Heart right ventricle (tissue), 16 donors: ENCODE results near the gene IKZF1. TPM values are rescaled to one million over a fixed set of nuclear protein-coding genes. Genes with fewer than 3 reads are reported as not detected.
A peak's percentile ranks its signal among the peaks of the same experiment; 100 is the strongest.

Source experiments
- ATAC-seq, 8 donors: fragments of 200-7000 bp; cut with Tn5 transposase; one replicate each; pipeline ENCODE4 v1.9.1; 2020; ENCODE audit warnings: mild to moderate bottlenecking in 8 of 8, moderate library complexity in 8 of 8, moderate number of reproducible peaks in 1 of 8
- DNase-seq, 2 donors: peaks; one replicate each; pipeline ENCODE4 v3.0.0-alpha.2; 2020
- H3K27ac ChIP-seq, 10 donors: fragments of 200-600 bp; sonication (generic) in 2 of 10; one replicate each; pipeline versions ENCODE4 v1.5.0 to v1.8.0; 2020 to 2022; ENCODE audit warnings: mild to moderate bottlenecking in 3 of 10
- H3K27me3 ChIP-seq, 7 donors: fragments of 200-600 bp; one replicate each; pipeline ENCODE4 v1.8.0; 2021 to 2022; ENCODE audit warnings: mild to moderate bottlenecking in 2 of 7
- H3K36me3 ChIP-seq, 9 donors: fragments of 200-600 bp; sonication (generic) in 1 of 9; one replicate each; pipeline versions ENCODE4 v1.5.0 to v1.8.0; 2020 to 2022; ENCODE audit warnings: mild to moderate bottlenecking in 2 of 9
- H3K4me1 ChIP-seq, 9 donors: fragments of 200-600 bp; sonication (generic) in 1 of 9; one replicate each; pipeline versions ENCODE4 v1.5.0 to v1.8.0; 2020 to 2022; ENCODE audit warnings: mild to moderate bottlenecking in 4 of 9
- H3K4me3 ChIP-seq, 10 donors: fragments of 200-600 bp; sonication (generic) in 2 of 10; one replicate each; pipeline versions ENCODE4 v1.5.0 to v1.8.0; 2020 to 2022; ENCODE audit warnings: mild to moderate bottlenecking in 7 of 10, moderate library complexity in 2 of 10
- H3K9me3 ChIP-seq, 11 donors: fragments of 200-600 bp in 10 of 11; sonication (generic) in 2 of 11; one replicate each; pipeline versions ENCODE4 v1.5.0 to v1.8.0; 2013 to 2022; ENCODE audit warnings: mild to moderate bottlenecking in 2 of 11, control low read depth in 1 of 11, moderate library complexity in 1 of 11
- WGBS, 2 donors: extraction: QIAGEN DNeasy Blood & Tissue Kit; methylation state at CpG; one replicate each; pipeline ENCODE4 v1.1.7; 2013; ENCODE audit warnings: inconsistent platforms in 1 of 2; 5-methylcytosine and 5-hydroxymethylcytosine counted together
- intact Hi-C, 10 donors: fragments of 100-400 bp; cut with DNase I; formaldehyde crosslinking; loops; one replicate each; pipeline versions ENCODE4 v1.11.1 to v1.14.2; 2022
- polyA plus RNA-seq, 2 donors: library from polyadenylated mRNA; stranded (reverse); fragments of 200-250 nt; gene quantifications; one replicate each; pipeline ENCODE4 v1.2.3, GENCODE V29; 2013
- total RNA-seq, 10 donors: library from RNA; stranded (reverse); fragmentation: NEBNext Ultra II Directional in 3 of 10; extraction: Animal tissue kit (Norgen Biotek cat#: 25700) in 3 of 10; gene quantifications; one replicate each; pipeline versions ENCODE4 v1.2.1 to v1.2.4, GENCODE V29; 2021 to 2023
- TF ChIP-seq, protein P1 (sequence below), 9 donors: fragments of 200-600 bp; sonication (generic) in 2 of 9; IDR thresholded peaks; one replicate each; pipeline versions ENCODE4 v1.5.0 to v1.8.0; 2021 to 2022; ENCODE audit warnings: antibody characterized with exemption in 9 of 9, mild to moderate bottlenecking in 5 of 9, moderate library complexity in 1 of 9
- donor health status: Arrhythmogenic right ventricular cardiomyopathy.
- donor health status: ischemic (EF 13 %, LVEDD 7.1; RV severe dilation, severe dysfunction).
- donor health status: healthy with polysubstance abuse.
- donor health status: DM: no; HTN: yes; CAD: no.
- donor health status: DM: no; HTN: no; CAD: no.
- donor health status: ischemic (EF 25% LVEDD 6.9; RV normal size, moderate dysfunction).
- donor health status: ischemic (EF 25% LVEDD 5.7; RV mildly dilated, moderate dysfunction).
- donor health status: healthy.
- donor health status: DM: yes; HTN: yes; CAD: no.
- donor health status: Ischemic cardiomyopathy.
- donor health status: ischemic (EF 35%, LVEDD 5.7; RV mildly dilated, moderate dysfunction).
- donor health status: nonischemic (EF 11% LVEDD 7.7; RV severe dilation, severe dysfunction).
- donor health status: DM: yes; HTN: yes; CAD: no.
- donor health status: PGD.
- donor health status: ischemic (EF 29% LVEDD 5.4; RV normal size, mild dysfunction).
- donor health status: nonischemic (EF 23%, LVEDD 6.1; RV moderate dilation, normal function).

Gene IKZF1
- total and polyA plus RNA-seq, 12 donors: 0.46 to 20.2 (median 1.7) TPM

DNA sequence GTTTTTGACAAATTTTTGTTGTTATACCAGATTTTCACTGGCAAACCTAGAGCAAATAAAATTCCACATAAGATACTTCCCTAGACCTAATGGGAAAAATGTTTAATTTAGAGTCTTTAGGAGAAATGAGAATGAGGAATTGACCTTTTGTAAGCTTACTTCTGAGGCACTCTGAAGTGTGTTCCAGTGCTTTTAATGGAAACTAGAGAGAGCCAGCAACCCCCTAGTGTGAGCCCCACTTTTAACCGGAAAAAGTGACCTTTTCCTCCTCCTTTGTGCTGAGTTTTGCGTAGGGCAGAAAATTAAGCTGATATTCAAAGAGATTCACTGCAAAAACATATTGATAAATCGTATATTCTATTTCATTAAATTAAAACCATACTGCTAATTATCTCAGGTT is 5.2 kb downstream of the IKZF1 start:
- intact Hi-C loops: no loop called here
- peak overlapping the region in 1 of 10 donors; percentile 92 for H3K27ac ChIP-seq

DNA sequence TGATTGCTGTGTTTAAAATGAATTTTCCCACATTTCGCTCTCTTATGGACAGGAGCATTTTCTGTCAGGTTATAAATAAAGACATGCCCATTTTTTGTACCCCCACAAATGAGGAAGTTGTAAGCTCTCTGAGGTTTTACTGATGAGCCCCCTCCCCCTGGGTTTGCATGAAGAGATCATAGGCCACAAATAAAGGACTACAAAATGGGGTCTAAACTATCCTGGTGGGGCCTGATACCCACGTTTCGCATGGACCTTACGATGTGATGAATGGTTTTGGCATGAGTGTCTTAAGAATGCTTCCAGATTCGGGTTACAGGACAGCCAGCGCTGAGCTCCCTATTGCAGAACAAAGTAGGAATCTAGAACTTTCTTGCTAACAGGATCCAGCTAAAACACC is 5.8 kb downstream of the IKZF1 start:
- TF ChIP-seq, protein P1, sequence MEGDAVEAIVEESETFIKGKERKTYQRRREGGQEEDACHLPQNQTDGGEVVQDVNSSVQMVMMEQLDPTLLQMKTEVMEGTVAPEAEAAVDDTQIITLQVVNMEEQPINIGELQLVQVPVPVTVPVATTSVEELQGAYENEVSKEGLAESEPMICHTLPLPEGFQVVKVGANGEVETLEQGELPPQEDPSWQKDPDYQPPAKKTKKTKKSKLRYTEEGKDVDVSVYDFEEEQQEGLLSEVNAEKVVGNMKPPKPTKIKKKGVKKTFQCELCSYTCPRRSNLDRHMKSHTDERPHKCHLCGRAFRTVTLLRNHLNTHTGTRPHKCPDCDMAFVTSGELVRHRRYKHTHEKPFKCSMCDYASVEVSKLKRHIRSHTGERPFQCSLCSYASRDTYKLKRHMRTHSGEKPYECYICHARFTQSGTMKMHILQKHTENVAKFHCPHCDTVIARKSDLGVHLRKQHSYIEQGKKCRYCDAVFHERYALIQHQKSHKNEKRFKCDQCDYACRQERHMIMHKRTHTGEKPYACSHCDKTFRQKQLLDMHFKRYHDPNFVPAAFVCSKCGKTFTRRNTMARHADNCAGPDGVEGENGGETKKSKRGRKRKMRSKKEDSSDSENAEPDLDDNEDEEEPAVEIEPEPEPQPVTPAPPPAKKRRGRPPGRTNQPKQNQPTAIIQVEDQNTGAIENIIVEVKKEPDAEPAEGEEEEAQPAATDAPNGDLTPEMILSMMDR (IDR thresholded peaks at IDR 0.05): no peak
- peak overlapping the region in 1 of 10 donors; percentile 69 for H3K4me3 ChIP-seq
- intact Hi-C loops: no loop called here
- no peak for ATAC-seq
- H3K36me3 ChIP-seq: no peaks in the 10 kb centered on the region
- H3K27me3 ChIP-seq: peaks cover 0 to 84% (median 45%) of the 10 kb centered on the region in 7 donors
- no peak for DNase-seq
- 77 to 83% methylated on average over 6 of the region's 6 CpGs for WGBS, 2 donors
- H3K9me3 ChIP-seq: no peaks in the 10 kb centered on the region
- H3K4me1 ChIP-seq: peaks cover 0 to 70% (median 0%) of the 10 kb centered on the region in 9 donors
- H3K27ac ChIP-seq: peak overlapping the region in 1 of 10 donors; percentile 92

More for the DNA sequence above, 5.2 kb downstream of the IKZF1 start:
- TF ChIP-seq, protein P1 (IDR thresholded peaks at IDR 0.05): no peak
- Histone ChIP-seq H3K4me1 (peaks cover 0 to 66% (median 0%) of the 10 kb centered on the region in 9 donors), H3K36me3 (no peaks in the 10 kb centered on the region), H3K9me3 (no peaks in the 10 kb centered on the region), H3K4me3 (peak overlapping the region in 1 of 10 donors; percentile 69), H3K27me3 (peaks cover 0 to 88% (median 48%) of the 10 kb centered on the region in 7 donors)
- DNase-seq (no peak), ATAC-seq (no peak)
- WGBS, 2 donors: 68 to 78% methylated on average over 3 of the region's 3 CpGs

DNA sequence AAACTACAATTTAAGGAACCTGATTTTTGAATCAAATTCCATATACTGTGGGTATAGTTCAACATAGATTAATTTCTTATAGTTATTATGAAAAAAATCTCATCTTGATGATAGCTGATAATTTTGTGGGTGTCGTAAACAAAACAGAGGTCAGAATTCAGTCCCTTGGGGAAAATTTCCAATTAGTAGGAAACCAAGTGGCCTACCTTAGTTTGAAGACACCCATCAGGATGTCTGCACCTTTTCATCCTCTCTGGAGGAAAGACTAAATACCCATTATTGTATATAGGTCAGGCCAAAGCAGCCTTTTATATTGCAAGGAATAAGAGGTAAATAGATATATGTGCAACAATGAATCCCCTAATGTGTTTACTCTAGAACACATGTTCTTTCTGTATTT is 6.4 kb downstream of the IKZF1 start:
- peak overlapping the region in 1 of 10 donors; percentile 69 for H3K4me3 ChIP-seq
- no peaks in the 10 kb centered on the region for H3K36me3 ChIP-seq
- intact Hi-C loops: no loop called here
- DNase-seq (no peak), ATAC-seq (no peak)
- H3K27ac ChIP-seq: peak overlapping the region in 1 of 10 donors; percentile 92
- TF ChIP-seq, protein P1 (IDR thresholded peaks at IDR 0.05): no peak
- no peaks in the 10 kb centered on the region for H3K9me3 ChIP-seq
- H3K27me3 ChIP-seq: peaks cover 0 to 81% (median 39%) of the 10 kb centered on the region in 7 donors
- peaks cover 0 to 76% (median 0%) of the 10 kb centered on the region in 9 donors for H3K4me1 ChIP-seq
- WGBS, 2 donors: 88 to 95% methylated on average over 1 of the region's 1 CpG

DNA sequence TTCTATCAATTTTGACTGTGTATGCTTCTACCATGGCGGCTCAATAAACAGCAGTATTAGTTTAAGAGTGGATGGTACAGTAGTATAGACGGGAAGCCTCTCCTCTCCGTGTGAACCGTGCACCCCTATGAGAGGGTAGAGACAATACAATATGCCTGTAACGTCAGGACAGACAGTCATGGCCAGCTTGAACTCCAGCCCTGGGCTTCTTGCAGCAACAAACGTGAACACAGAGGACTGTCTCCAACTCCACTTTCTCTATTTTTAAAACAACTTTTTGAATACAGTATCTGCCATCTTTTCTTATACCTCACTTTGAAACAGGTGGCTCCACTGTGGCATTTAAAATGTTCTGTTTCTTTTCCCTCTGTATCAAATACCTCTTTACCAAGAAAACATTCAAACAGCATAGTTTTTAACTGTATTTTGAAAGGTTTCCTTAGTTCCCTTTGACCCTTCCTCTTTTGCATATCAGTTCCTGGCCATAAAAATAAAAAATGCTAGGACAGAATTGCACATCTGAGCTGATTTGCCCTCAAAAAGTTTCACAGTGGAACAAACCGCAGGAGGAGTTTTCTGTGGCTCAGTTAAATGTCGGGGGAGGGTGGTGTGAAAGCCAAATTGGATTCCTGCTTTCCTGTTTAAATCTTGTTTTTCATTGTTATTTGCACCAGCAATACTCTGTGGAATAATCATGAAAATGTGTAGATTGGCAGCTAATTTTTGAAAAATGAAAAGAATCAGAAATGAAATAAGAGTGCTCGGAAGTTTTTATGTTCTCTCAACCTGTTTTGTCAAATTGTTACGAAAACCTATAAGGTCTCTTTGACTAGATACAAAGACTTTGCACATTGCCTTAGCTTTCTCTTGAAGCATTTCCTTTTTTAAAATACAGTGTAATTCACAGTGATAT is 8.0 kb downstream of the IKZF1 start:
- peak overlapping the region in 1 of 10 donors; percentile 21 for H3K4me3 ChIP-seq
- no peaks in the 10 kb centered on the region for H3K9me3 ChIP-seq
- no peaks in the 10 kb centered on the region for H3K36me3 ChIP-seq
- WGBS, 2 donors: 62 to 63% methylated on average over 10 of the region's 10 CpGs
- intact Hi-C loops: no loop called here
- H3K4me1 ChIP-seq: peaks cover 0 to 88% (median 0%) of the 10 kb centered on the region in 9 donors
- peak overlapping the region in 2 of 10 donors; percentile 3 to 92 for H3K27ac ChIP-seq
- DNase-seq: no peak
- no peak for ATAC-seq
- TF ChIP-seq, protein P1 (IDR thresholded peaks at IDR 0.05): no peak
- peaks cover 0 to 78% (median 32%) of the 10 kb centered on the region in 7 donors for H3K27me3 ChIP-seq
